Astrocyte (in vitro differentiated cells and primary cell): Measurements from ENCODE around the gene ZNF155. TPM values are rescaled to one million over a fixed set of nuclear protein-coding genes. Genes with fewer than 3 reads are reported as not detected.

Source experiments
- DNase-seq: peaks from one replicate; pipeline ENCODE4 v3.0.0-alpha.2; 2010; ENCODE audit warnings: low read depth
- FAIRE-seq: peaks from 2 replicates; lab custom pipeline; 2011; peaks lifted over from hg19 to GRCh38; lab: Jason Lieb, UNC
- H2AFZ ChIP-seq: 2 replicates; pipeline ENCODE4 v1.6.0; 2012; ENCODE audit warnings: low read depth, low read length, inconsistent platforms
- H3K27ac ChIP-seq: 2 replicates; pipeline ENCODE4 v1.5.1; 2011; ENCODE audit warnings: low read depth, low read length, inconsistent platforms
- H3K27me3 ChIP-seq: 2 replicates; pipeline ENCODE4 v1.6.0; 2011; ENCODE audit warnings: low read length, inconsistent platforms; ENCODE audit not compliant: insufficient read depth
- H3K36me3 ChIP-seq: 2 replicates; pipeline ENCODE4 v1.5.1; 2011; ENCODE audit warnings: low read length, inconsistent platforms; ENCODE audit not compliant: insufficient read depth
- H3K4me1 ChIP-seq: 2 replicates; pipeline ENCODE4 v1.5.1; 2011; ENCODE audit warnings: low read length, inconsistent platforms; ENCODE audit not compliant: insufficient read depth
- H3K4me2 ChIP-seq: 2 replicates; pipeline ENCODE4 v1.6.0; 2012; ENCODE audit warnings: low read length, inconsistent platforms
- H3K4me3 ChIP-seq: 2 replicates; pipeline ENCODE4 v1.5.1; 2011; ENCODE audit warnings: low read depth, mild to moderate bottlenecking, low read length, inconsistent platforms; ENCODE audit not compliant: insufficient read depth
- H3K79me2 ChIP-seq: 2 replicates; pipeline ENCODE4 v1.6.0; 2012; ENCODE audit warnings: mild to moderate bottlenecking, low read length, inconsistent platforms; ENCODE audit not compliant: insufficient read depth
- H3K9ac ChIP-seq: 2 replicates; pipeline ENCODE4 v1.6.0; 2012; ENCODE audit warnings: mild to moderate bottlenecking, low read length, inconsistent platforms
- H3K9me3 ChIP-seq: 2 replicates; pipeline ENCODE4 v1.5.1; 2012; ENCODE audit warnings: low read depth, mild to moderate bottlenecking, low read length, inconsistent platforms; ENCODE audit not compliant: insufficient read depth
- H4K20me1 ChIP-seq: 2 replicates; pipeline ENCODE4 v1.6.0; 2012; ENCODE audit warnings: low read length, inconsistent platforms; ENCODE audit not compliant: insufficient read depth
- H3K27ac Mint-ChIP-seq: one replicate; pipeline ENCODE4 v1.8.0; 2021; ENCODE audit warnings: mild to moderate bottlenecking, mixed read lengths; ENCODE audit not compliant: unreplicated experiment
- H3K27me3 Mint-ChIP-seq: one replicate; pipeline ENCODE4 v1.8.0; 2021; ENCODE audit warnings: low read depth, mixed read lengths; ENCODE audit not compliant: unreplicated experiment
- H3K36me3 Mint-ChIP-seq: one replicate; pipeline ENCODE4 v1.8.0; 2021; ENCODE audit warnings: low read depth, mixed read lengths; ENCODE audit not compliant: unreplicated experiment
- H3K4me1 Mint-ChIP-seq: one replicate; pipeline ENCODE4 v1.8.0; 2021; ENCODE audit warnings: low read depth, mixed read lengths; ENCODE audit not compliant: unreplicated experiment
- H3K4me3 Mint-ChIP-seq: one replicate; pipeline ENCODE4 v1.8.0; 2021; ENCODE audit warnings: mild to moderate bottlenecking, moderate library complexity, mixed read lengths; ENCODE audit not compliant: unreplicated experiment
- H3K9me3 Mint-ChIP-seq: one replicate; pipeline ENCODE4 v1.8.0; 2021; ENCODE audit warnings: mild to moderate bottlenecking, mixed read lengths; ENCODE audit not compliant: unreplicated experiment
- CTCF ChIP-seq: IDR thresholded peaks from 2 replicates; pipeline ENCODE4 v1.5.1; 2011; ENCODE audit warnings: low read depth, mild to moderate bottlenecking, inconsistent platforms, low read length, moderate library complexity; ENCODE audit not compliant: insufficient read depth
- EZH2 ChIP-seq: IDR thresholded peaks from 2 replicates; pipeline ENCODE4 v1.6.1; 2012; ENCODE audit warnings: mild to moderate bottlenecking, low read length, inconsistent platforms; ENCODE audit not compliant: insufficient read depth
- total RNA-seq: library from RNA; stranded (reverse); gene quantifications from 2 replicates; pipeline ENCODE4 v1.2.1, GENCODE V29; 2021

The ZNF155 gene
- total RNA-seq, 1 donor from 2014 or later: 6.2 TPM

GRCh38 chr19:43976732-43977131 is 7.3 kb upstream of the ZNF155 start:
- Histone ChIP-seq H2AFZ (no peak overlapping the region), H3K79me2 (no peaks in the 10 kb centered on the region), H3K36me3 (no peaks in the 10 kb centered on the region), H3K4me1 (no peaks in the 10 kb centered on the region), H3K9ac (no peak overlapping the region), H3K9me3 (peaks cover 3% of the 10 kb centered on the region), H3K4me3 (no peak overlapping the region), H3K27ac (no peak overlapping the region), H3K4me2 (no peak overlapping the region), H4K20me1 (no peaks in the 10 kb centered on the region), H3K27me3 (no peaks in the 10 kb centered on the region)
- no peak for FAIRE-seq
- H3K4me1 Mint-ChIP-seq: no peaks in the 10 kb centered on the region
- no peak for DNase-seq
- no peak overlapping the region for H3K27ac Mint-ChIP-seq
- H3K36me3 Mint-ChIP-seq: peaks cover 27% of the 10 kb centered on the region
- H3K4me3 Mint-ChIP-seq: no peak overlapping the region
- no peaks in the 10 kb centered on the region for H3K27me3 Mint-ChIP-seq
- TF ChIP-seq EZH2 (no peak), CTCF (no peak)
- H3K9me3 Mint-ChIP-seq: peaks cover 31% of the 10 kb centered on the region

GRCh38 chr19:43983544-43983911 is 460 bp upstream of the ZNF155 start:
- Histone ChIP-seq H3K9me3 (no peaks in the 10 kb centered on the region), H2AFZ (peak overlapping the region; percentile 100), H3K27me3 (no peaks in the 10 kb centered on the region), H4K20me1 (no peaks in the 10 kb centered on the region), H3K4me2 (peak overlapping the region; percentile 96), H3K79me2 (peaks cover 18% of the 10 kb centered on the region), H3K4me3 (peak overlapping the region; percentile 100), H3K9ac (no peak overlapping the region), H3K36me3 (no peaks in the 10 kb centered on the region), H3K27ac (peak overlapping the region; percentile 74), H3K4me1 (peaks cover 7% of the 10 kb centered on the region)
- FAIRE-seq: no peak
- Mint-ChIP-seq H3K4me3 (peak overlapping the region; percentile 99), H3K9me3 (no peaks in the 10 kb centered on the region), H3K36me3 (peaks cover 4% of the 10 kb centered on the region), H3K27me3 (no peaks in the 10 kb centered on the region), H3K27ac (no peak overlapping the region), H3K4me1 (no peaks in the 10 kb centered on the region)
- no peak for DNase-seq
- TF ChIP-seq EZH2: no peak
- no peak for TF ChIP-seq CTCF

GRCh38 chr19:43984687-43985000 is 656 bp downstream of the ZNF155 start:
- FAIRE-seq (no peak), DNase-seq (peak; percentile 8)
- no peak for TF ChIP-seq EZH2
- no peak for TF ChIP-seq CTCF
- Mint-ChIP-seq H3K27ac (no peak overlapping the region), H3K4me3 (peak overlapping the region; percentile 99), H3K4me1 (no peaks in the 10 kb centered on the region), H3K9me3 (no peaks in the 10 kb centered on the region), H3K36me3 (peaks cover 11% of the 10 kb centered on the region), H3K27me3 (no peaks in the 10 kb centered on the region)
- H4K20me1 ChIP-seq: no peaks in the 10 kb centered on the region
- H3K9me3 ChIP-seq: no peaks in the 10 kb centered on the region
- peak overlapping the region; percentile 74 for H3K27ac ChIP-seq
- peak overlapping the region; percentile 90 for H3K9ac ChIP-seq
- peaks cover 7% of the 10 kb centered on the region for H3K4me1 ChIP-seq
- H3K4me3 ChIP-seq: peak overlapping the region; percentile 100
- peaks cover 18% of the 10 kb centered on the region for H3K79me2 ChIP-seq
- peaks cover 10% of the 10 kb centered on the region for H3K36me3 ChIP-seq
- no peaks in the 10 kb centered on the region for H3K27me3 ChIP-seq
- peak overlapping the region; percentile 96 for H3K4me2 ChIP-seq
- peak overlapping the region; percentile 100 for H2AFZ ChIP-seq
